A673 (cell line): ENCODE results near the gene UQCRHL. TPM values are rescaled to one million over a fixed set of nuclear protein-coding genes. Genes with fewer than 3 reads are reported as not detected.

Source experiments
- BruUV-seq: library from RNA; stranded (reverse); fragments of 400-500 nt; replicated peaks from 2 replicates; lab custom pipeline; 2021; lab: Mats Ljungman, UMichigan
- CTCF ChIA-PET: fragments of 300-600 bp; sonication (Branson Sonifier 250); formaldehyde crosslinking; loops from one replicate; lab custom pipeline; 2022; ENCODE audit warnings: antibody characterized with exemption; lab: Charles Lee
- POLR2A ChIA-PET: fragments of 300-600 bp; sonication (Branson Sonifier 250); formaldehyde crosslinking; loops from one replicate; lab custom pipeline; 2022; ENCODE audit warnings: antibody characterized with exemption; ENCODE audit not compliant: low non-redundant PET; lab: Charles Lee
- DNase-seq: peaks from one replicate; pipeline ENCODE4 v3.0.0-alpha.2; 2015; ENCODE audit warnings: low spot score
- H3K27ac ChIP-seq: fragments of 200-600 bp; sonication (generic); 2 replicates; pipeline ENCODE4 v1.5.1; 2016; ENCODE audit warnings: mixed run types, low read depth, mild to moderate bottlenecking, mixed read lengths, antibody characterized with exemption, low read length; ENCODE audit not compliant: poor library complexity, severe bottlenecking
- H3K27me3 ChIP-seq: fragments of 200-600 bp; sonication (generic); replicated peaks from 2 replicates; pipeline ENCODE4 v1.6.1; 2017; ENCODE audit warnings: mixed run types, low read depth, mild to moderate bottlenecking, mixed read lengths, antibody characterized with exemption, low read length; ENCODE audit not compliant: insufficient read depth, poor library complexity
- H3K36me3 ChIP-seq: fragments of 200-600 bp; sonication (generic); 2 replicates; pipeline ENCODE4 v1.6.1; 2016; ENCODE audit warnings: mixed run types, mild to moderate bottlenecking, mixed read lengths, antibody characterized with exemption, low read length; ENCODE audit not compliant: insufficient read depth, poor library complexity, severe bottlenecking
- H3K4me1 ChIP-seq: fragments of 200-600 bp; sonication (generic); 2 replicates; pipeline ENCODE4 v1.6.1; 2017; ENCODE audit warnings: mixed run types, mild to moderate bottlenecking, mixed read lengths, antibody characterized with exemption, low read length; ENCODE audit not compliant: insufficient read depth, poor library complexity, severe bottlenecking
- H3K4me3 ChIP-seq: fragments of 200-600 bp; sonication (generic); 2 replicates; pipeline ENCODE4 v1.5.1; 2016; ENCODE audit warnings: low read depth, mixed run types, mild to moderate bottlenecking, mixed read lengths, low read length; ENCODE audit not compliant: poor library complexity, severe bottlenecking
- H3K9me3 ChIP-seq: fragments of 200-600 bp; sonication (generic); 2 replicates; pipeline ENCODE4 v1.6.1; 2016; ENCODE audit warnings: mixed run types, low read depth, mild to moderate bottlenecking, mixed read lengths, antibody characterized with exemption, low read length; ENCODE audit not compliant: poor library complexity, severe bottlenecking
- CTCF ChIP-seq: fragments of 300-800, 200-600 bp; sonication (generic); conservative IDR thresholded peaks from 2 replicates; pipeline ENCODE4 v1.5.1; 2017; ENCODE audit warnings: low read depth, mild to moderate bottlenecking, antibody characterized with exemption, low read length, moderate library complexity, mixed read lengths
- EZH2 ChIP-seq: fragments of 200-600 bp; sonication (generic); IDR thresholded peaks from 2 replicates; pipeline ENCODE4 v1.6.1; 2017; ENCODE audit warnings: borderline replicate concordance, low read depth, mild to moderate bottlenecking, mixed read lengths, antibody characterized with exemption, low read length; ENCODE audit not compliant: poor library complexity, severe bottlenecking
- intact Hi-C: fragments of 100-400 bp; cut with micrococcal nuclease; formaldehyde crosslinking; loops from one replicate; pipeline ENCODE4 v1.10.0; 2022; ENCODE audit not compliant: unreplicated experiment
- total RNA-seq: library from RNA; stranded (reverse); gene quantifications from 2 replicates; pipeline ENCODE4 v1.2.3, GENCODE V29; 2021

Gene UQCRHL
- total RNA-seq, 1 experiment from 2014 or later: 4.1 TPM

GRCh38 chr1:15849775-15850324 is 42.4 kb upstream of the UQCRHL start:
- Histone ChIP-seq H3K36me3 (no peaks in the 10 kb centered on the region), H3K9me3 (no peaks in the 10 kb centered on the region), H3K4me3 (peak overlapping the region; percentile 90), H3K4me1 (peaks cover 33% of the 10 kb centered on the region), H3K27ac (peak overlapping the region; percentile 83), H3K27me3 (no peaks in the 10 kb centered on the region)
- BruUV-seq: no TSS peak
- POLR2A ChIA-PET: interaction anchor here (0.6 kb wide), 5 partner anchors 11 to 67 kb away, joined by 3 to 16 read pairs (median 5); no protein-coding TSS in a partner anchor
- CTCF ChIA-PET: interaction anchor here (0.9 kb wide), 1 partner anchor 34 kb away, joined by 3 read pairs; no protein-coding TSS in a partner anchor
- peak; percentile 95 for DNase-seq
- TF ChIP-seq EZH2 (no peak), CTCF (no peak)
- intact Hi-C loops: loop anchor here (5.0 kb wide), 1 partner anchor 37 kb away; no protein-coding TSS in a partner anchor

GRCh38 chr1:15848929-15849774 is 41.7 kb upstream of the UQCRHL start:
- Histone ChIP-seq H3K36me3 (no peaks in the 10 kb centered on the region), H3K4me1 (peaks cover 36% of the 10 kb centered on the region), H3K27ac (peak overlapping the region; percentile 83), H3K27me3 (no peaks in the 10 kb centered on the region), H3K9me3 (no peaks in the 10 kb centered on the region), H3K4me3 (peak overlapping the region; percentile 90)
- BruUV-seq: TSS peak; percentile 33
- no peak for TF ChIP-seq CTCF
- TF ChIP-seq EZH2: no peak
- intact Hi-C loops: no loop called here
- ChIA-PET POLR2A (interaction anchor here (0.6 kb wide), 3 partner anchors 57 to 68 kb away, joined by 3 to 4 read pairs (median 3); no protein-coding TSS in a partner anchor), CTCF (interaction anchor here (0.8 kb wide), 1 partner anchor 122 kb away, joined by 10 read pairs; no protein-coding TSS in a partner anchor)
- DNase-seq: peak; percentile 93

GRCh38 chr1:15848143-15848928 is 40.9 kb upstream of the UQCRHL start:
- Histone ChIP-seq H3K36me3 (no peaks in the 10 kb centered on the region), H3K9me3 (no peaks in the 10 kb centered on the region), H3K4me1 (peaks cover 44% of the 10 kb centered on the region), H3K4me3 (peak overlapping the region; percentile 90), H3K27me3 (no peaks in the 10 kb centered on the region), H3K27ac (peak overlapping the region; percentile 83)
- peak; percentile 53 for DNase-seq
- intact Hi-C loops: no loop called here
- TF ChIP-seq EZH2 (no peak), CTCF (no peak)
- no TSS peak for BruUV-seq
- ChIA-PET CTCF (interaction anchor here (0.8 kb wide), 1 partner anchor 121 kb away, joined by 10 read pairs; no protein-coding TSS in a partner anchor), POLR2A (interaction anchor here (0.6 to 1.0 kb wide), 3 partner anchors 14 to 69 kb away, joined by 3 to 7 read pairs (median 4); no protein-coding TSS in a partner anchor)
